Lung (tissue), 12 donors: ENCODE measurements around the gene CD247. TPM values are rescaled to one million over a fixed set of nuclear protein-coding genes. Genes with fewer than 3 reads are reported as not detected.
"Not testable (repeated sequence)": the region's sequence is repeated elsewhere in the genome, so short reads cannot be mapped to it uniquely, and the experiment has no call there.

ENCODE experiments used
- ATAC-seq: fragments of 200-7000 bp; cut with Tn5 transposase; one replicate; pipeline ENCODE4 v1.9.1; 2020; ENCODE audit warnings: moderate number of reproducible peaks; ENCODE audit not compliant: insufficient read depth, low FRiP score
- DNase-seq, 3 donors: peaks; one replicate each; pipeline ENCODE4 v3.0.0-alpha.2; 2013 to 2017
- H3K27ac ChIP-seq, 2 donors: one replicate each; pipeline ENCODE4 v1.5.1; 2013; ENCODE audit warnings: mild to moderate bottlenecking in 2 of 2, moderate library complexity in 2 of 2, control low read depth in 1 of 2, inconsistent platforms in 1 of 2, low read depth in 1 of 2, low read length in 1 of 2
- H3K27me3 ChIP-seq, 3 donors: one replicate each; pipeline ENCODE4 v1.5.1; 2013; ENCODE audit warnings: low read length in 2 of 3; ENCODE audit not compliant: control insufficient read depth in 3 of 3, insufficient read depth in 3 of 3
- H3K36me3 ChIP-seq, 4 donors: one replicate each; pipeline ENCODE4 v1.5.1; 2013; ENCODE audit warnings: low read length in 4 of 4, mild to moderate bottlenecking in 1 of 4, moderate library complexity in 1 of 4; ENCODE audit not compliant: control insufficient read depth in 4 of 4, insufficient read depth in 4 of 4
- H3K4me1 ChIP-seq, 5 donors: one replicate each; pipeline ENCODE4 v1.5.1; 2013; ENCODE audit warnings: low read length in 5 of 5, mild to moderate bottlenecking in 2 of 5, moderate library complexity in 1 of 5; ENCODE audit not compliant: control insufficient read depth in 5 of 5, insufficient read depth in 5 of 5
- H3K4me3 ChIP-seq: one replicate; pipeline ENCODE4 v1.5.1; 2013; ENCODE audit warnings: mild to moderate bottlenecking, control low read depth, moderate library complexity
- H3K9ac ChIP-seq, 2 donors: one replicate each; pipeline ENCODE4 v1.5.1; 2013; ENCODE audit warnings: low read length in 2 of 2, control low read depth in 1 of 2; ENCODE audit not compliant: insufficient read depth in 1 of 2
- H3K9me3 ChIP-seq, 4 donors: one replicate each; pipeline ENCODE4 v1.5.1; 2013; ENCODE audit warnings: low read length in 3 of 4, mild to moderate bottlenecking in 1 of 4, moderate library complexity in 1 of 4; ENCODE audit not compliant: control insufficient read depth in 4 of 4, insufficient read depth in 3 of 4
- WGBS, 2 donors: extraction: QIAGEN DNeasy Blood & Tissue Kit; methylation state at CpG; one replicate each; pipeline ENCODE4 v1.1.7; 2013; 5-methylcytosine and 5-hydroxymethylcytosine counted together
- polyA plus RNA-seq, 2 donors: library from polyadenylated mRNA; stranded (reverse); fragments of 200-250 nt; gene quantifications; one replicate each; pipeline ENCODE4 v1.2.1, GENCODE V29; 2013
- total RNA-seq, 2 donors: library from RNA; depleted of rRNA in 1 of 2; stranded (reverse); fragments of >200 nt in 1 of 2; gene quantifications; one replicate each; pipeline ENCODE4 v1.2.1, GENCODE V29; 2014 to 2021
- TF ChIP-seq, protein P1 (sequence below): IDR thresholded peaks from 2 replicates; pipeline ENCODE4 v1.5.1; 2012; ENCODE audit warnings: mild to moderate bottlenecking; ENCODE audit errors: control extremely low read depth, extremely low read depth
- donor health status: control.
- donor health status: control.
- donor health status: Bipolar disorder and iron deficiency.
- donor health status: healthy.
- donor health status: DM: yes; HTN: yes; CAD: no.

Gene CD247
- total and polyA plus RNA-seq, 4 donors: 3.4 to 5.9 (median 3.8) TPM

- H3K9ac ChIP-seq: no peak overlapping the region
- 80 to 93% methylated on average over 6 of the region's 6 CpGs for WGBS, 2 donors
Observed at GRCh38 chr1:167561753-167562152, 43.4 kb upstream of the CD247 start.

GRCh38 chr1:167555971-167556714, 37.8 kb upstream of the CD247 start:
- DNase-seq (peak; percentile 65 to 81 (median 79)), ATAC-seq (peak; percentile 41)
- TF ChIP-seq, protein P1, sequence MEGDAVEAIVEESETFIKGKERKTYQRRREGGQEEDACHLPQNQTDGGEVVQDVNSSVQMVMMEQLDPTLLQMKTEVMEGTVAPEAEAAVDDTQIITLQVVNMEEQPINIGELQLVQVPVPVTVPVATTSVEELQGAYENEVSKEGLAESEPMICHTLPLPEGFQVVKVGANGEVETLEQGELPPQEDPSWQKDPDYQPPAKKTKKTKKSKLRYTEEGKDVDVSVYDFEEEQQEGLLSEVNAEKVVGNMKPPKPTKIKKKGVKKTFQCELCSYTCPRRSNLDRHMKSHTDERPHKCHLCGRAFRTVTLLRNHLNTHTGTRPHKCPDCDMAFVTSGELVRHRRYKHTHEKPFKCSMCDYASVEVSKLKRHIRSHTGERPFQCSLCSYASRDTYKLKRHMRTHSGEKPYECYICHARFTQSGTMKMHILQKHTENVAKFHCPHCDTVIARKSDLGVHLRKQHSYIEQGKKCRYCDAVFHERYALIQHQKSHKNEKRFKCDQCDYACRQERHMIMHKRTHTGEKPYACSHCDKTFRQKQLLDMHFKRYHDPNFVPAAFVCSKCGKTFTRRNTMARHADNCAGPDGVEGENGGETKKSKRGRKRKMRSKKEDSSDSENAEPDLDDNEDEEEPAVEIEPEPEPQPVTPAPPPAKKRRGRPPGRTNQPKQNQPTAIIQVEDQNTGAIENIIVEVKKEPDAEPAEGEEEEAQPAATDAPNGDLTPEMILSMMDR: peak; percentile 54
- Histone ChIP-seq H3K36me3 (no peaks in the 10 kb centered on the region), H3K4me1 (peaks cover 0 to 20% (median 4%) of the 10 kb centered on the region in 5 donors), H3K27me3 (no peaks in the 10 kb centered on the region), H3K9me3 (no peaks in the 10 kb centered on the region), H3K27ac (peak overlapping the region in 1 of 2 donors; percentile 58), H3K4me3 (no peak overlapping the region), H3K9ac (no peak overlapping the region)
- WGBS, 2 donors: 9 to 14% methylated on average over 5 of the region's 5 CpGs

More at GRCh38 chr1:167561753-167562152, 43.4 kb upstream of the CD247 start:
- Histone ChIP-seq H3K4me3 (no peak overlapping the region), H3K4me1 (peaks cover 0 to 8% (median 0%) of the 10 kb centered on the region in 5 donors), H3K27ac (no peak overlapping the region), H3K36me3 (no peaks in the 10 kb centered on the region), H3K9me3 (no peaks in the 10 kb centered on the region), H3K27me3 (no peaks in the 10 kb centered on the region)
- DNase-seq: no peak
- ATAC-seq: no peak
- TF ChIP-seq, protein P1: no peak

- H3K9ac ChIP-seq, H3K27ac ChIP-seq, H3K27me3 ChIP-seq, H3K4me3 ChIP-seq, DNase-seq, H3K36me3 ChIP-seq, H3K9me3 ChIP-seq, ATAC-seq: not testable (repeated sequence)
- WGBS, 2 donors: 96 to 100% methylated on average over 1 of the region's 1 CpG
- peaks cover 0 to 20% (median 4%) of the 10 kb centered on the region in 5 donors for H3K4me1 ChIP-seq
Observed at GRCh38 chr1:167555072-167555471, 36.7 kb upstream of the CD247 start.

- H3K9me3 ChIP-seq: no peaks in the 10 kb centered on the region
- H3K27ac ChIP-seq: peak overlapping the region in 1 of 2 donors; percentile 83
- WGBS, 2 donors: 8 to 11% methylated on average over 15 of the region's 15 CpGs
- peak overlapping the region; percentile 16 for H3K4me3 ChIP-seq
- DNase-seq (peak; percentile 26 to 78 (median 61)), ATAC-seq (no peak)
- peak overlapping the region in 1 of 2 donors; percentile 14 for H3K9ac ChIP-seq
- TF ChIP-seq, protein P1: no peak
- no peaks in the 10 kb centered on the region for H3K27me3 ChIP-seq
- peaks cover 0 to 20% (median 5%) of the 10 kb centered on the region in 5 donors for H3K4me1 ChIP-seq
- H3K36me3 ChIP-seq: no peaks in the 10 kb centered on the region
Observed at GRCh38 chr1:167554028-167554779, 35.9 kb upstream of the CD247 start.
